Cardiac fibroblast (primary cell): ENCODE data around the gene USP12.

ENCODE experiments used
- DNase-seq, 2 donors: peaks; one replicate each; pipeline versions ENCODE4 v3.0.0 to v3.0.0-alpha.2; 2010; ENCODE audit warnings: low read depth in 2 of 2
- H3K4me3 ChIP-seq, 2 donors: replicated peaks in 1 of 2; 1 replicate in 1 of 2; 2 replicates in 1 of 2; pipeline ENCODE4 v1.5.1; 2011; ENCODE audit warnings: low read depth in 2 of 2, low read length in 2 of 2, mild to moderate bottlenecking in 2 of 2, moderate library complexity in 1 of 2
- TF ChIP-seq, protein P1 (sequence below): IDR thresholded peaks from one replicate; pipeline ENCODE4 v1.5.1; 2011; ENCODE audit warnings: low read depth, mild to moderate bottlenecking, low read length, inconsistent platforms

Gene USP12

DNA sequence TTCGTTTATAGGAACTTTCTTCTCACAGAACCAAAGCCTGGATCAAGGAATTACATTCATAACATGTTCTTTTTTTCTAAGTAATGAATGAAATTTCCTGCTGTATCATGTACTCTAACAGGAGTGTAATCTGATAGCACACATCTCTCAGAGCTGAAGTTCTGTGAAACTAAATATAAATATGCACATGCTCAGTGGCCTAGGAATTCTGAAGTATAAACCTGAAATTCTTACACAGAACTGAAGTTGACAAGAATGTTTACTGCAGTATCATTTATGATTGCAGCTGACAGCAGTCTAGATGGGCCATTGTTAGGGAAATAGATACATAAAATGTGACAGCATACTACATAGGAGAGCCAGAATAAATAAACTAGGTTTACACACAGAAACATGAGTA, 54.5 kb downstream of the USP12 start:
- DNase-seq: no peak
- TF ChIP-seq, protein P1, sequence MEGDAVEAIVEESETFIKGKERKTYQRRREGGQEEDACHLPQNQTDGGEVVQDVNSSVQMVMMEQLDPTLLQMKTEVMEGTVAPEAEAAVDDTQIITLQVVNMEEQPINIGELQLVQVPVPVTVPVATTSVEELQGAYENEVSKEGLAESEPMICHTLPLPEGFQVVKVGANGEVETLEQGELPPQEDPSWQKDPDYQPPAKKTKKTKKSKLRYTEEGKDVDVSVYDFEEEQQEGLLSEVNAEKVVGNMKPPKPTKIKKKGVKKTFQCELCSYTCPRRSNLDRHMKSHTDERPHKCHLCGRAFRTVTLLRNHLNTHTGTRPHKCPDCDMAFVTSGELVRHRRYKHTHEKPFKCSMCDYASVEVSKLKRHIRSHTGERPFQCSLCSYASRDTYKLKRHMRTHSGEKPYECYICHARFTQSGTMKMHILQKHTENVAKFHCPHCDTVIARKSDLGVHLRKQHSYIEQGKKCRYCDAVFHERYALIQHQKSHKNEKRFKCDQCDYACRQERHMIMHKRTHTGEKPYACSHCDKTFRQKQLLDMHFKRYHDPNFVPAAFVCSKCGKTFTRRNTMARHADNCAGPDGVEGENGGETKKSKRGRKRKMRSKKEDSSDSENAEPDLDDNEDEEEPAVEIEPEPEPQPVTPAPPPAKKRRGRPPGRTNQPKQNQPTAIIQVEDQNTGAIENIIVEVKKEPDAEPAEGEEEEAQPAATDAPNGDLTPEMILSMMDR: no peak
- no peak overlapping the region for H3K4me3 ChIP-seq

DNA sequence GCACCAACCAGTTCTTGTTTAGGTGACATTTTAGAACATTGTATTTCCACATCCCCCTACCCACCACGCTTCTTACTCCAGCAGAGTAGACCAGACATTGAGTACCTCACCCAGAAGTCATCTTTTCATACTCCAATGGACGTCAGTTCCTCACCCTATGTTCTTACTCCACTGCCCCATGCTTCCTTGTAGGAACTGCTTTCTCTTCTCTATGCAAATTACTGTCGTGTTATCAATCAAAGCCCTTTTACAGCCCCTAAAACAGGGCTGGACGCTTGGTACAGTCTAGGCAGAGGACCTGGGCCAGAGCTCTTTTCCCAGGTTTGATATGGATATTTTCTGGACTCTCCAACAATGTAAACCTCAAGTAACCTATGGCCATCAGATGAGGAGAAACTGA, 58.2 kb downstream of the USP12 start:
- TF ChIP-seq, protein P1: no peak
- H3K4me3 ChIP-seq: no peak overlapping the region
- DNase-seq: no peak

DNA sequence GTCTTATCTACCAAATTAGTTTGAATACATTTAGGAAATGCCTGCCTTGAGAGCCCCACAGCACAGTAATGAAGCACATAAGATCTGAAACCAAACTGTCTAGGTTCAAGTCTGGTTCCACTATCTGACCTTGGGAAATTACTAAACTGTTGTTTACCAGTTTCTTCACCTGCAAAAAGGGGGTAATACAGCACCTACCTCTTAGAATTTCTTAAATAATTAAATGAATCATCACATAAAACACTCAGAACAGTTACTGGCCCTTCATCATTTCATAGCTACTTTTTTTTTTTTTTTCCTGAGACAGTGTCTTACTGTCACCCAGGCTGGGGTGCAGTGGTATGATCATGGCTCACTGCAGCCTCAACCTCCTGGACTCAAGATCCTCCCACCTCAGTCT, 59.6 kb downstream of the USP12 start:
- DNase-seq: no peak
- TF ChIP-seq, protein P1: no peak
- no peak overlapping the region for H3K4me3 ChIP-seq

DNA sequence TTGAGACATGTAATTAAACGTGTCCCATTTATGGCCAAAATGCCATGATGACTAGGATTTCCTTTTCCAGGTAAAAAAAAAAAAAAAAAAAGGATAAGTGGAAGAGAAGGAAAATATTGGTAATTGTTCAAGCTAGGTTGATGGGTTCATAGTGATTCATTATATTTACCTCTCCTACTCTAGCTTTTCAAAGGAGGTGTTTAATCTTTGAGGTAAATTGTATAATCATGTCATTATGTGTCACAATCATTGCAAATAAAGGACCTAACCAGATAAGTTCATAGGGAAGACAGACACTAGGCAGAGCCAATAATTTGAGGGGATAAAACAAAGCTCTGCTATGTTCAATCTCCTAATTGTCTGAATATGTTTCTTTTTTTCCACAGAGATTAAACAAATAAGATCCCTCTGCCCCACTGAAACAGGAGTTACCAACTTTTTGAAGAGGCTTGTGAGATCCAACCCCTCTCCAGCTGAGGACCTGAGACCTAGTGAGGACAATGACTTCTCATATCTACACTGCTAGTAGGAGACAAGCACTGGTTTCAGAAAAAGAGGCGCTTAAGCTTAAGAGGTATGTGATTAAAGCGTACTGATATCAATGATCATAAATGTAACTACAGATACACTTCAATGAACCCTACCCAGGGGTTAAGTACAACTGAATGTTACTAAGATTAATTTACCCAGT, 61.4 kb downstream of the USP12 start:
- DNase-seq: no peak
- H3K4me3 ChIP-seq: no peak overlapping the region
- TF ChIP-seq, protein P1: no peak

DNA sequence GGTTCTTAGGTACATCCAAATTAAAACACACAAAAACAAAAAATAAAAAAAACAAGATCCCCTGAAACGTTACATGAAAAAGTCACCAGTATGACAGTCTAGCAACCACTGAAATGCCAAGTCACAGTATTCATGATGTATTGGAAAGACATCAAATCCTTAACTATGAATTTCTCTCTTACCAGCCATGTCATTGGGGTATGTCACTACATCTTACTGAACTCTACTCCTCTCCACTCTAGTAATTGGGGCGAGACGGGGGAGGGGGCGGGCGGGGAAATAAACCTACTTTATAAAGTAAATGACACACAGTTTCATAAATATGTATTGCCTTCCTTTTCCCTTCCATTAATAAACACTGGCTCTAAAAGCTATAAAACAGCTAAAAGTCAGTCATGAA, 65.5 kb downstream of the USP12 start:
- no peak for DNase-seq
- H3K4me3 ChIP-seq: no peak overlapping the region
- TF ChIP-seq, protein P1: no peak

DNA sequence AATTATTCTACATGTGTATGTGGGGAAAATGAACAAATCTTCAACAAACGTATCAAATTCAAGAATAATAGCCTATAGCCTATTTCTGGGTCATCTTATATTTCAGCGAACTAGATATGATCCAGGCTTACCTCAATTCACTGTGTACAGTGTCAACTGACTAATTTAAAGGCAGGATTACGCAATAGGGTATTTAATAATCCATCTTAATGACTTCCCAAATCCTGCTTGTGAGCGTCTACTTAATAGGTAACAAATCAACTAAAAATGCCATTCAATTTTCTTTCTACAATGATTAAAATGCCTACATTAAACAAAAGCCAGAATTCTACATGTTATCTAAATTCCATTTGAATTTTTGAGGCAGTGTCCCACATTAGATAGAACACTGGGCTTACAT, 67.0 kb downstream of the USP12 start:
- H3K4me3 ChIP-seq: no peak overlapping the region
- no peak for DNase-seq
- TF ChIP-seq, protein P1: no peak

DNA sequence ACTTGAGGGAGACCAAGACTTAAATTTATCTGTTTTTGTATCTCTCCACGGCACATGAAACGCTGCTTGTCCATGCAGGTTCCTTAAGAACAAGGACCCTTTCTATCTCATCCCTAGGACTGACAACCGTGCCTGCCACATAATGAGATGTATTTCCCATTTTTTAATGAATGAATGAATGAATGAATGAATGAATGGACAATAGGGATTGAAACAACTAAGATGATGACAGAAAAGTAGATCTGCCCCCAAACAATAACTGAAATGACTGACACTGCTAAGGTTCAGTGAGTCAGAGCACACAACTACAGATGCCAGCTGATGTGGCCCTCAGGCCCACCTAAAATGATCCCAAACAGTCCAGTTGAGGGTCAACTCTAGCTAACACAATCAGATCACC, 69.8 kb downstream of the USP12 start:
- H3K4me3 ChIP-seq: no peak overlapping the region
- TF ChIP-seq, protein P1: no peak
- no peak for DNase-seq
